Measurements from ENCODE around the gene JCAD.

The JCAD gene

DNA sequence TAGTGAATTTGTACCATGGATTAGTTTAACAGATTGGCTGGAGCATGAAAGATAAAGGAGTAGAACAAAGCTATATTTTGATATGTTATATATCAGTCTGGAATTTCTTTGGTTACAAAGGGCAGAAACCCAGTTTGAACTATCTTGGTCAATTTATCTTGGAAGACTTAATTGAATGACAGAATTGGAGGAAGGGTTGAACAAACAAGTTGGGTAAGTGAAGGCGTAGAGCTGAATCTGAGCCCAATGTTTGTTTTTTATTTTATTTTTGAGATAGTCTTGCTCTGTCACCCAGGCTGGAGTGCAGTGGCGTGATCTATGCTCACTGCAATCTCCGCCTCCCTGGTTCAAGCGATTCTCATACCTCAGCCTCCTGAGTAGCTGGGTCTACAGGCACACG is 21.8 kb upstream of the JCAD start:
- H3K9me3 Mint-ChIP-seq: peaks cover 3% of the 10 kb centered on the region
- H3K27ac Mint-ChIP-seq: no peak overlapping the region
- no peak for ATAC-seq
- H3K4me3 Mint-ChIP-seq: no peak overlapping the region
- H3K27me3 Mint-ChIP-seq: peaks cover 11% of the 10 kb centered on the region
- H3K36me3 Mint-ChIP-seq: no peaks in the 10 kb centered on the region
- H3K4me1 Mint-ChIP-seq: peaks cover 6% of the 10 kb centered on the region

DNA sequence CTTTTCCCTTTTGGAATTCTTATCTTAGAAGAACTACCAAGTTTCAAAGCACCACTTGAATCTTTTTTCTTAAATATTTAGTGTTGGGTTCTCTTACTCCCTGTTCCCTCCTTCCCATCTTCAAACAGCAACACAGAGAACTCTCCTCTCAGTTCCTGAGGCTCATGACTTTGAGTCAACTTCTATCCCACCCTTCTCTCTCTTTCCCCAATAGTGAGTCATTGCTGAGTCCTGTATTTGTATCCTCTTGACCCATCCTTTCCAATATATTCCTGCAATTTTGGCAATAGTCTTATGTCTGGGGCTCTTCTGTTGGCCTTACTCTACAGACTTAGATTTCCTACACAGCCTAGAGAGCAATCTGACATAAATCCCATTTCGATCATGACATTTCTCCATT is 20.8 kb upstream of the JCAD start:
- no peak for ATAC-seq
- Mint-ChIP-seq H3K4me1 (peaks cover 6% of the 10 kb centered on the region), H3K4me3 (no peak overlapping the region), H3K9me3 (peaks cover 3% of the 10 kb centered on the region), H3K27ac (no peak overlapping the region), H3K36me3 (no peaks in the 10 kb centered on the region), H3K27me3 (peaks cover 11% of the 10 kb centered on the region)

DNA sequence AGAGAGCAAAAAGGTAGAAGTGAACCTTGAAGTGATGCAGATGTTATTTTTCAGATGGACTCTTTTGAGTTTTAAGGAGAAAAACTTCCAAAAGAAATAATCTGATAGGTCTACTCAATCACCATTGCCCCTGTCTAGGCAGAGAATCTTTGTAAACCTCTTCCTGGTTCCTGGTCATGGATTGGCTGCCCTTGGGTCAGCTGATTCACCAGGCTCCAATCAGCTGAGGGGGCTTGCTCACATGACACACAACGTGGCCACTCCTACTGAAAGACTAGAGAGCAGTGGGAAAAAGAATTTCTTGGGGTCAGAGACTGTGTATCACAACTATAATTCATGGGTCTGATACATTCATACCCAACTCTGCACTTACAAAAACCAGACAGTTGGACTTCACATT is 20.0 kb upstream of the JCAD start:
- Mint-ChIP-seq H3K4me1 (peaks cover 6% of the 10 kb centered on the region), H3K36me3 (no peaks in the 10 kb centered on the region), H3K27ac (no peak overlapping the region), H3K27me3 (peaks cover 11% of the 10 kb centered on the region), H3K4me3 (no peak overlapping the region), H3K9me3 (peaks cover 3% of the 10 kb centered on the region)
- ATAC-seq: no peak

DNA sequence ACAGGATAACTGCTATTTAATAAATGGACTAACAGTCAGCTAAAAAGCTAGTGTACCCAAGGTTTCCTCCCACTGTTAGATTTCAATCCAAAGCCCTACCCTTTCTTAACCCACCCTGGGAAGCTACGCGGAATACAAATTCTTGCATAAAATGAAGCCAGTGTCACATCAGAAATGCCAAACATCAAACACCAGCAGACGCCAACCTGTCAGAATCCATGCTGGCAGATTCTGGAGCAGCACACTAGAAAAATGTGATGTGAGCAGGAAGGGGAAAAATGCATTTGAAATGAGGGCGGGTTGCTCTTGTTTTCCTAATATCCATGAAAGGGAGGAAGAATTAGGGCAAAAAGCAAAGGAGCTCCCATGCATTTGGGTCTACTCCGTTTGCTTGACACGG is 16.1 kb upstream of the JCAD start:
- ATAC-seq: no peak
- Mint-ChIP-seq H3K4me1 (no peaks in the 10 kb centered on the region), H3K4me3 (no peak overlapping the region)

DNA sequence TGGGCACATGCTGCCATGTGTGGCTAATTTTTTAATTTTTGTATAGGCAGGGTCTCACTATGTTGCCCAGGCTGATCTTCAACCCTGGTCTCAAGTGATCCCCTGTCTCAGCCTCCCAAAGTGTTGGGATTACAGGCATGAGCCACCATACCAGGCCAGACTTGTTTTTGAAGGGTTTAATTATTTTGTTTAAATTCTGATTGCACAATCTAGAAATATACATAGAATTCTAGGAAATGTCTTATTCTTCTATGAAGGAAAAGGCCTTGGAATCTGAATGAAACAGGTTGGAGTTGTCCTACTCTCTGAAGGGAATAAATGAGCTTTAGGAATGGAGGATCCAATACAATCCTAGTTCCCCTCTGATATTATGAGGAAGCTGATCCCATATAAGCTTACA is 15.5 kb upstream of the JCAD start:
- Mint-ChIP-seq H3K27me3 (no peaks in the 10 kb centered on the region), H3K27ac (no peak overlapping the region), H3K4me3 (no peak overlapping the region), H3K36me3 (no peaks in the 10 kb centered on the region), H3K9me3 (no peaks in the 10 kb centered on the region), H3K4me1 (no peaks in the 10 kb centered on the region)
- no peak for ATAC-seq

More for the DNA sequence above, 16.1 kb upstream of the JCAD start:
- Mint-ChIP-seq H3K9me3 (peaks cover 3% of the 10 kb centered on the region), H3K27ac (no peak overlapping the region), H3K36me3 (no peaks in the 10 kb centered on the region), H3K27me3 (no peaks in the 10 kb centered on the region)

DNA sequence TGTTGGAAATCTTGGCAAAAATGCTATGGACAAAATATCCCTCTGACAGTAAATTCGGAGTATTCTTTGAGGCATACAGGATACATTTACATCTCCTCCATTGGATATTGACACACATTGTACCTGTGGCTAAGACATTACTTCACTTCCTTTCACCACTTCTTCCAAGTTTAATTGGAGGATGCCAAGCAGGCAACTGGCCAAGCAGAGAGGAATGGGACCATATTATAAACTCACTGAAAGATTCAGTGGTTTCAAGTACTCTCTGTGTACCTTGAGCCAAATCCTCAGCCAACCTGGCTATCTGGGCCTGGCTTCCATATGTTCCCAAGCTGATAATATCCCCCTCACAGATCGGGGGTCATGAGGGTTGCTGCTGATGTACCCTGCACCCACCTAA is 14.7 kb upstream of the JCAD start:
- no peak overlapping the region for H3K27ac Mint-ChIP-seq
- no peaks in the 10 kb centered on the region for H3K27me3 Mint-ChIP-seq
- no peak overlapping the region for H3K4me3 Mint-ChIP-seq
- H3K36me3 Mint-ChIP-seq: no peaks in the 10 kb centered on the region
- no peaks in the 10 kb centered on the region for H3K9me3 Mint-ChIP-seq
- H3K4me1 Mint-ChIP-seq: no peaks in the 10 kb centered on the region
- ATAC-seq: no peak

DNA sequence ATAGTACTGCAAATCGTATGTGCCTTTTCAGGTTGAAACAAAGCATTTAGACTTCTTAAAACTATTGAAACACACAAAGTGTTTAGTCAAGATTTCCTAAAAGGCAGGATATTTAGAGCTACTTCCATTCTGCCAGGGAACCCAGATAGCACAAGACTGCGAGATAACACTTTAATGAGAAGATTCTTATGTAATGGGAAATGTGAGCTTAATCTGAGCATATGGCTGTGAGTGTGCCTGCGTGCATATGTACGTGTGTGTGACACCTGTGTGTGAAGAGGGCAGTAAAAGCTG is 14.3 kb upstream of the JCAD start:
- H3K27me3 Mint-ChIP-seq: no peaks in the 10 kb centered on the region
- no peaks in the 10 kb centered on the region for H3K9me3 Mint-ChIP-seq
- no peak overlapping the region for H3K4me3 Mint-ChIP-seq
- no peak for ATAC-seq
- no peaks in the 10 kb centered on the region for H3K36me3 Mint-ChIP-seq
- no peak overlapping the region for H3K27ac Mint-ChIP-seq
- H3K4me1 Mint-ChIP-seq: no peaks in the 10 kb centered on the region

DNA sequence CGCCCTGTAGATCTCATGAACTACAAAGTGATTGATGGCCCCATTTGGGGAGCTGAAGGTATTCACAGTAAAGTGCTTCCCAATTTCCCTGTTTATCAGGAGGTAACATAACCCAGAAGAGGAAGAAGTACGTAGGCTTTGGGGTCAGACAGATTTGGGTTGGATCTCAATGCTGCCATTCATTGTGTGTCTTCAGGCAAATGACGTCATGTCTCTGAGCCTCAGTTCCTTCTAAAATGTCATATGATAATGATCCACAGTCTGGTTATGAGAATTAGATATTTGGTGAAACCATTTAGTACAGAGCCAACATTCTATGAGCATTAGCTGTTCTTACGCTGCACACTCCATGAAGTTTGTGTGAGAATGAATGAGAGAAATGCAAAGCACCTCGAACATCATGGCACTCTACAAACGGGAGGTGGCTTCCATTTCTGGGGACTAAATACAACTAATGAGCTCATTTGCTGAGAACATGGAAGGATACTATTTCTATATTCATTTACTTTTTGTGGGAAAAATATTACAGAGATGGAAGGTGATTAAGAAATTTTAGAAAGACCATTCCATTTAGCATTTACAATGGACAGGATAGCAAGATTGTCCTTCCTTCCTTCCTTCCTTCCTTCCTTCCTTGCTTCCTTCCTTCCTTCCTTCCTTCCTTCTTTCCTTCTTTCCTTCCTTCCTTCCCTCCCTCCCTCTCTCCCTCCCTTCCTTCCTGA is 13.8 kb upstream of the JCAD start:
- ATAC-seq: no peak
- Mint-ChIP-seq H3K4me3 (no peak overlapping the region), H3K27ac (no peak overlapping the region), H3K9me3 (no peaks in the 10 kb centered on the region), H3K4me1 (no peaks in the 10 kb centered on the region), H3K27me3 (no peaks in the 10 kb centered on the region), H3K36me3 (no peaks in the 10 kb centered on the region)

DNA sequence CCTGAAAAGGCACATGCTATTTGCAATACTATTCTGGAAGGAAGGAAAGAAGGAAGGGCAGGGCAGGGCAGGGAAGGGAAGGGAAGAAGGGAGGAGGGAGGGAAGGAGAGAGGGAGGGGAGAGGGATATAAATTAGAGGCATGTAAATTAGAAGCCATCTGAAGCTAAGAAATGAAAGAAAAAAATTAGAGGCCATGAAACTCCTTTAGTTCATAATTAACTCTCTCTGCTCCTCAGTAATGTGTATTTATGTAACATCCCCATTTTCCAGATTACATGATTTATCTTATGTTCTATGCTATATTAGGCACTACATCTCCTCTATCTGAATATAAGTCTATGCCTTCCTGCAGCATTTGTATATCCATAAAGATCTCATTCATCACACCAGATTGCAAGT is 12.7 kb upstream of the JCAD start:
- ATAC-seq: no peak
- Mint-ChIP-seq H3K36me3 (no peaks in the 10 kb centered on the region), H3K27ac (no peak overlapping the region), H3K9me3 (no peaks in the 10 kb centered on the region), H3K4me1 (no peaks in the 10 kb centered on the region), H3K27me3 (no peaks in the 10 kb centered on the region), H3K4me3 (no peak overlapping the region)

DNA sequence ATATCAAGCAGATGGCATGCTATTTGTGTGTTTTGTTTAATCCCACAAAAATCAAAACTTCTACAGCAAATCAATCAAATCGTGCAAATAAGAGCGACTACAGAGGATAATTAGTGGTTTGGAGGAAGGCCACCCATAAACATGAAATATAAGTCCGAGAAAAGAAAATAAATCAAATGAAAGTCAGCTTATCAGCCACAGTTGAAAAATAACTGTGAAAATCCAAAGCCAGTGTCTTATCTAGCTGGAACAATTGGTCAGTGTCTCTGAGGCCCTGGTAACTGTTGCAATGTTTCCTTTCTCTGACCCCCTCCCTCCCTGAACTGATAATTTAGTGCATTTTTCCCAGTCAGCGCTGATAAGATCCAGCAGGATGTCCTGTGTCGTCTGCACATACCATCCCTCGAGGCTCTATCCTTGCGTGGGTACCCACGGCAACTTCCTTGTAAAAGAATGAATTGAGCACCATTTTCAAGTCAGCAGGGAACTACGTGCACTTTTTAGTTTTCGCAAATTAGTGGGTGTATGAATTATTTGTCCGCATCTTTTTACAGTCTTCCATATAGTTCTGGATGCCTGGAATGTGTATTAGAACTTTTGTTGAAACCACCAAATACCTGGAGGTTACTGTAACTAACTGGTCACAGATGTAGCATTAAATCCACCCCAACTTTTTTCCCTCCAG is 10.8 kb upstream of the JCAD start:
- ATAC-seq: no peak
- H3K4me3 Mint-ChIP-seq: no peak overlapping the region
- no peak overlapping the region for H3K27ac Mint-ChIP-seq
- H3K4me1 Mint-ChIP-seq: no peaks in the 10 kb centered on the region
- no peaks in the 10 kb centered on the region for H3K27me3 Mint-ChIP-seq
- H3K36me3 Mint-ChIP-seq: no peaks in the 10 kb centered on the region
- H3K9me3 Mint-ChIP-seq: no peaks in the 10 kb centered on the region

DNA sequence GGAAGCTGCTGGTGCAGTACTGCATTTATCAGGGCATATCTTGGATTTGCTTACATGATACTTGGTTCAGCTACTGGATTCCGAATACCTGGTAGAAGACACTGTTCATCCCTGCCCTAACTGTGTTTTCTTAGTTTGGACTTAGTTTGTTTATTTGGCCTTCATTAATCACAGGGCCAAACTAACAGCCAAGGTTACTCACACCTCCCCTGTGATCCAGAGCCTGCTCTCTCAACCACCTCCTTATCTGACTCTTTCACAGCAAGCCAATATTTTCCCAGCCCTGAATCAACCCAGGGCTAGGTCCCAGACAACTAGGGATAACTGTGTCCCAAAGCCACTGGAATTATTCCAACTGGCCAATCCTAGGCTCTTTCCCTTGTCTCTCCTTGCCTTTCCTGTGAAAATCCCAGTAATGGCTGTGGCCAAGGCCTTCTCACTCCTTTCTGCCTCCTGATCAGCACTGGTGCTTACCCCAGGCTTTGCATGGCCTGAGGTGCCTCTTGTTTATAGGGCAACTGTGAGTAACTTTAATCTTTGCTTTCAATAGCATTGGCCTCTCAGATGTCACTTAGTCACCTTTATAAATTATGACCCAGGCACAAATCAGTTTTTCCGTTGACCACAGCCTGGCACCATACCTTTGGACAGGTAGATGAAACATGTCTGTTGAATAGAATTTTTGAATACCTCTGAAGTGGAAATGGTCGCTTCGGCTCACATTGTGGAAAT is 9.3 kb upstream of the JCAD start:
- H3K27ac Mint-ChIP-seq: no peak overlapping the region
- no peak overlapping the region for H3K4me3 Mint-ChIP-seq
- H3K4me1 Mint-ChIP-seq: no peaks in the 10 kb centered on the region
- no peak for ATAC-seq
- H3K27me3 Mint-ChIP-seq: no peaks in the 10 kb centered on the region
- no peaks in the 10 kb centered on the region for H3K36me3 Mint-ChIP-seq
- H3K9me3 Mint-ChIP-seq: no peaks in the 10 kb centered on the region

DNA sequence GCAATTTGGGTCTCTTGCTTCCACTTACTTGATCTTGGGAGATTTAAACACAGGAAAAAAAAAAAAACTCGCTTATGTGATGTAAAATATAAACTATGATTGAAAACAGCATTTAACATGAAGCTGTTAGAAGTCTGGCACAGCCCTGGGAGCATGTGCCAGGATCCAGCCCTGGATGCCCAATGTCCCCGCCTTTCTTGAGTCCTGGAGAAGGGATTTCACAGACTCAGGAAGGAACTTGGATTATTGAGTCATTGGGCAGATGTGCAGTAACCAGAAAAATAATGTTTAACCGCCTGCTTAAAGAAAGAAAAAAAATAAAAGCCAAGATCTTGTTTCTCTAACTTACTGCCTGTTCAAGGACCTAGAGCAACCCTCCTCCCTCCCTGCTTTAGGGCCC is 3.7 kb upstream of the JCAD start:
- H3K27ac Mint-ChIP-seq: no peak overlapping the region
- H3K4me1 Mint-ChIP-seq: peaks cover 7% of the 10 kb centered on the region
- ATAC-seq: no peak
- H3K27me3 Mint-ChIP-seq: peaks cover 48% of the 10 kb centered on the region
- H3K36me3 Mint-ChIP-seq: no peaks in the 10 kb centered on the region
- no peaks in the 10 kb centered on the region for H3K9me3 Mint-ChIP-seq
- H3K4me3 Mint-ChIP-seq: no peak overlapping the region

DNA sequence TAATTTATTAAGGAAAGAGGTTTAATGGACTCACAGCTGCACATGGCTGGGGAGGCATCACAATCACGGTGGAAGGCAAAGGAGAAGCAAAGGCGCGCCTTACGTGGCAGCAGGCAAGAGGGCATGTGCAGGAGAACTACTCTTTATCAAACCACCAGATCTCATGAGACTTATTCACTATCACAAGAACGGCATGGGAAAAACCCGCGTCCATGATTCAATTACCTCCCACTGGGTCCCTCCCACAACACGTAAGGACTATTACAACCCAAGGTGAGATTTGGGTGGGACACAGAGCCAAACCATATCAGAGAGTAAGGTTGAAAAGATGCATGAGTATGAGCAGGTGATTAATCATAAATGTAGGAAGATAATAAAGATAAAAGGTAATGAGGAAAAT is 3.2 kb upstream of the JCAD start:
- Mint-ChIP-seq H3K4me1 (peaks cover 7% of the 10 kb centered on the region), H3K9me3 (no peaks in the 10 kb centered on the region), H3K36me3 (no peaks in the 10 kb centered on the region), H3K27ac (no peak overlapping the region), H3K27me3 (peaks cover 53% of the 10 kb centered on the region), H3K4me3 (no peak overlapping the region)
- ATAC-seq: no peak

DNA sequence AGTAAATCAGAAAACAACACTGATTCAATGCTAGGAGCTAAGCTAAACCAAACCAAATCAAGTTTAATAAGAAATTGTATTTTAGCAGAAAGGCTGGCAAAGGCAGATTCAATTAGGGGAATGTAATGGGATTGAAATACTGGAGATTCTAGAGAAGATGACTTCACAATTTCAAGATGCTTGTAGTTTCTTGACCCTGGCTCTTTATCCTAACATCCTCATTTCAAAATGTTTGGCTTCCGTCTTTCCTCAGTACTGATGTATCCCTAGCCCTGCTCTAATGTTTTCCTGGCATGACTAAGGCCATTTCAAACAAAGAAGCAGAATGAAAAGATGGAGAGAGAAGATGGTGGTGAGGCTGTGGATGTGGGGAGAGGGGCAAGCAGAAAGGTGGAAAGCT is 2.7 kb upstream of the JCAD start:
- H3K4me3 Mint-ChIP-seq: no peak overlapping the region
- H3K27ac Mint-ChIP-seq: no peak overlapping the region
- H3K36me3 Mint-ChIP-seq: no peaks in the 10 kb centered on the region
- ATAC-seq: no peak
- peaks cover 7% of the 10 kb centered on the region for H3K4me1 Mint-ChIP-seq
- H3K9me3 Mint-ChIP-seq: no peaks in the 10 kb centered on the region
- peaks cover 57% of the 10 kb centered on the region for H3K27me3 Mint-ChIP-seq

DNA sequence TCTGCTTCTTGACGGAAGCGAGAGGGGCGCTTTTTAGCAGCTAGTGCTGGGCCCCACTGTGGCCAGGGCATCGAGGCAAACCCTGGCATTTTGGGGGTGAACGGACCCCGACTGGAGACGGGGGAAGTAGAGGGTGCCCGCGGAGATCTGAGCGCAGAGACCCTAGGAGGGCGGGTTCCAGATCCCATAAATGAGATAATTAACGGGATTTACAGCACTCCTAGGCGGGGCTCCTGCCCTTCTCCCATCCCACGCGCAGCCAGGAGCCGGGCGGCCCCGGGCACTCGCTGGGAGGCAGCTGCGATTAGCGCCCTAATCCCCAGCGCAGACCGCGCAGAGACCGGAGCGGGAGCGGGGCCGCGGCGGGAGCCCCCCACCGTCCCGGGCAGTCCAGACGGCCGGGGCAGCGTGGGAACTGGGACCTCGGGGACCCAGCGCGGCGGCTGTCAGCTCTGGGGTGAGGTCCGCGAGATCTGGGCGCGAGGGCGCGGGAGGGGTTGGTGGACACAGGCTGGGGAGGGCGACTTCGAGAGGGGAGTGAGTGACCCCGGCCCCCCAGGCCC is 735 bp downstream of the JCAD start:
- peak; percentile 11 for ATAC-seq
- H3K36me3 Mint-ChIP-seq: no peaks in the 10 kb centered on the region
- H3K4me1 Mint-ChIP-seq: peaks cover 7% of the 10 kb centered on the region
- peaks cover 57% of the 10 kb centered on the region for H3K27me3 Mint-ChIP-seq
- no peak overlapping the region for H3K4me3 Mint-ChIP-seq
- H3K9me3 Mint-ChIP-seq: no peaks in the 10 kb centered on the region
- H3K27ac Mint-ChIP-seq: no peak overlapping the region
